ENCODE results near the gene SLC22A14. TPM values are rescaled to one million over a fixed set of nuclear protein-coding genes. Genes with fewer than 3 reads are reported as not detected.

SLC22A14 gene
- total RNA-seq, 1 experiment from 2014 or later, result 0.22 TPM

GRCh38 chr3:38265604-38266307 lies 16.3 kb upstream of the SLC22A14 start, which contains the start of gene SLC22A13:
Gene SLC22A13, plus strand, starts transcription at chr3:38265812. Its CDS starts 49 bp downstream, at chr3:38265861.
- CTCF ChIA-PET, result no interaction called here

More at GRCh38 chr3:38265604-38266307, 16.3 kb upstream of the SLC22A14 start, which contains the start of gene SLC22A13:
- TF ChIP-seq SIN3A (IDR thresholded peaks at IDR 0.05; ENCODE audit: low read depth) (no peak), EZH2 (IDR thresholded peaks at IDR 0.05) (no peak), YY1 (IDR thresholded peaks at IDR 0.05; ENCODE audit: extremely low read depth, insufficient replicate concordance, low read depth, low read length) (no peak), ZNF274 (IDR thresholded peaks at IDR 0.05; ENCODE audit: low read depth, low read length) (no peak), MAX (IDR thresholded peaks at IDR 0.05) (no peak), EZH2phosphoT487 (IDR thresholded peaks at IDR 0.05; ENCODE audit: borderline replicate concordance) (no peak), EGR1 (IDR thresholded peaks at IDR 0.05; ENCODE audit: low read depth) (no peak), ZBTB33 (IDR thresholded peaks at IDR 0.05; ENCODE audit: extremely low read depth, insufficient replicate concordance, low read length) (no peak), JUND (IDR thresholded peaks at IDR 0.05) (no peak), RAD21 (IDR thresholded peaks at IDR 0.05; ENCODE audit: low read depth) (no peak), FOSL1 (IDR thresholded peaks at IDR 0.05; ENCODE audit: low read depth) (no peak), SRF (IDR thresholded peaks at IDR 0.05; ENCODE audit: low read depth) (no peak), ATF3 (IDR thresholded peaks at IDR 0.05) (no peak)
- no peaks in the 10 kb centered on the region for H3K9me3 ChIP-seq (ENCODE audit: control insufficient read depth in 1 of 2, insufficient read depth in 1 of 2, low read depth in 1 of 2, low read length in 2 of 2)
- BruUV-seq (replicated peaks), result no TSS peak
- H3K9me2 ChIP-seq (ENCODE audit: insufficient read depth), result no peaks in the 10 kb centered on the region
- intact Hi-C loops (cut with micrococcal nuclease), result no loop called here
- H3K27me3 ChIP-seq (ENCODE audit: insufficient read depth, low read length), result no peaks in the 10 kb centered on the region
- H3K4me3 ChIP-seq (replicated peaks in 1 of 2; ENCODE audit: low read depth in 1 of 2, low read length in 2 of 2), result no peak within 1 kb of the TSS
- no peak within 1 kb of the TSS for H3K27ac ChIP-seq (ENCODE audit: low read depth, low read length)
- POLR2A ChIA-PET, result no interaction called here
- ATAC-seq (no peak), DNase-seq (ENCODE audit: low read depth, low spot score) (no peak)
- no peaks in the 10 kb centered on the region for H4K20me1 ChIP-seq (ENCODE audit: insufficient read depth)
- H3K9ac ChIP-seq (ENCODE audit: low read length), result no peak within 1 kb of the TSS
- H3K4me1 ChIP-seq (ENCODE audit: control insufficient read depth in 1 of 2, insufficient read depth in 2 of 2, low read length in 2 of 2), result peaks cover 0 to 2% of the 10 kb centered on the region in 2 experiments; a peak in 1 of 4 replicates
- no peaks in the 10 kb centered on the region for H3K79me2 ChIP-seq (ENCODE audit: insufficient read depth, low read length)
- H3K36me3 ChIP-seq (ENCODE audit: control insufficient read depth in 1 of 2, insufficient read depth in 2 of 2, low read length in 2 of 2), result no peaks in the 10 kb centered on the region
- RAD21 ChIA-PET (ENCODE audit: low non-redundant PET in 1 of 2, low total read pairs in 2 of 2, uncharacterized antibody in 2 of 2, unreplicated experiment in 2 of 2), result no interaction called here
- H2AFZ ChIP-seq (ENCODE audit: low read depth, low read length, poor library complexity, severe bottlenecking), result no peak within 1 kb of the TSS
- no peak within 1 kb of the TSS for H3K4me2 ChIP-seq (ENCODE audit: low read length)
